ENCODE data around the gene HERC5. TPM values are rescaled to one million over a fixed set of nuclear protein-coding genes. Genes with fewer than 3 reads are reported as not detected.

Gene HERC5
- total and polyA plus RNA-seq, 4 donors: 3.9 to 7.8 (median 5.4) TPM

DNA sequence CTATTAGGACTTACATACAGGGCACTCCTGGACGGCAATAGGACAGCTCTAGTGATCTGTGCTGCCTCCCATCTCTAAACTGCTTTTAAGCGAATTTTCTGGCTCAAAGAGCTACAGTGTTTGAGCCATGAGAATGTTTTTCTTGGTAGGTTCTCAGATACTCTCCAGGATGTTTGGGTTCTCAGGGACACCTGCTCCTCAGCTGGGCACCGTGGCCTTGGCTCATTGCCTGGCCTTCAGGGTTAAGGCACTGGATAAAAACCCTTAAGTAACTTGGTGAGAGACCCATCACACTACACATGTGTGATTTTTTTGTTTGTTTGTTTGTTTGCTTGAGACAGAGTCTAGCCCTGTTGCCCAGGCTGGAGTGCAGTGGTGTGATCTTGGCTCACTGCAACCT, 38.5 kb upstream of the HERC5 start:
- WGBS, 2 donors: 89 to 96% methylated on average over 3 of the region's 3 CpGs
- peaks cover 0 to 12% (median 6%) of the 10 kb centered on the region in 4 donors for H3K36me3 ChIP-seq (ENCODE audit: control insufficient read depth in 4 of 4, insufficient read depth in 4 of 4, low read length in 4 of 4)
- no peaks in the 10 kb centered on the region for H3K27me3 ChIP-seq (ENCODE audit: control insufficient read depth in 3 of 3, insufficient read depth in 3 of 3, low read length in 2 of 3)
- no peaks in the 10 kb centered on the region for H3K4me1 ChIP-seq (ENCODE audit: control insufficient read depth in 5 of 5, insufficient read depth in 5 of 5, low read length in 5 of 5)
- ATAC-seq (ENCODE audit: insufficient read depth, low FRiP score) (no peak), DNase-seq (no peak)
- no peak overlapping the region for H3K4me3 ChIP-seq
- H3K9ac ChIP-seq (ENCODE audit: insufficient read depth in 1 of 2, low read length in 2 of 2): no peak overlapping the region
- no peak overlapping the region for H3K27ac ChIP-seq (ENCODE audit: low read depth in 1 of 2, low read length in 1 of 2)
- H3K9me3 ChIP-seq (ENCODE audit: control insufficient read depth in 4 of 4, insufficient read depth in 3 of 4, low read length in 3 of 4): no peaks in the 10 kb centered on the region
- TF ChIP-seq, protein P1, sequence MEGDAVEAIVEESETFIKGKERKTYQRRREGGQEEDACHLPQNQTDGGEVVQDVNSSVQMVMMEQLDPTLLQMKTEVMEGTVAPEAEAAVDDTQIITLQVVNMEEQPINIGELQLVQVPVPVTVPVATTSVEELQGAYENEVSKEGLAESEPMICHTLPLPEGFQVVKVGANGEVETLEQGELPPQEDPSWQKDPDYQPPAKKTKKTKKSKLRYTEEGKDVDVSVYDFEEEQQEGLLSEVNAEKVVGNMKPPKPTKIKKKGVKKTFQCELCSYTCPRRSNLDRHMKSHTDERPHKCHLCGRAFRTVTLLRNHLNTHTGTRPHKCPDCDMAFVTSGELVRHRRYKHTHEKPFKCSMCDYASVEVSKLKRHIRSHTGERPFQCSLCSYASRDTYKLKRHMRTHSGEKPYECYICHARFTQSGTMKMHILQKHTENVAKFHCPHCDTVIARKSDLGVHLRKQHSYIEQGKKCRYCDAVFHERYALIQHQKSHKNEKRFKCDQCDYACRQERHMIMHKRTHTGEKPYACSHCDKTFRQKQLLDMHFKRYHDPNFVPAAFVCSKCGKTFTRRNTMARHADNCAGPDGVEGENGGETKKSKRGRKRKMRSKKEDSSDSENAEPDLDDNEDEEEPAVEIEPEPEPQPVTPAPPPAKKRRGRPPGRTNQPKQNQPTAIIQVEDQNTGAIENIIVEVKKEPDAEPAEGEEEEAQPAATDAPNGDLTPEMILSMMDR (IDR thresholded peaks at IDR 0.05; ENCODE audit: control extremely low read depth, extremely low read depth): no peak

DNA sequence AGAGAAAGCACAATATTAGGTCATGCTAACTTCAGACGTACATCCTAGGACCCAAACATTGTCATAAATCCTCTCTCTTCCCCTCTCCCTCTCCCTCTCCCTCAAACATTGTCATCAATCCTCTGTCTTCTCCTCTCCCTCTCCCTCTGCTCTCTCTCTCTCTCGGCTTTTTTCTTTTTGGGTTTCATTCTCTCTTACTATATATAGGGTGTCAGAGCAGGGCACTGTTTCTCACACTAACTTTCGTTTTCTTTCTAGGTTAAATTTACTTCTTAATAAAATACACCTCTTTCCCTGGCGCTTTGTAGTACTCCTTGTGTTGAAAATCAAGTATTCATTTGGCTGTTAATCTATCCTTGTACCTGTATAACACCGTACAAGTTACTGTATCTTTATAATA, 37.0 kb upstream of the HERC5 start:
- Histone ChIP-seq H3K4me1 (ENCODE audit: control insufficient read depth in 5 of 5, insufficient read depth in 5 of 5, low read length in 5 of 5) (no peaks in the 10 kb centered on the region), H3K27ac (ENCODE audit: low read depth in 1 of 2, low read length in 1 of 2) (no peak overlapping the region), H3K9me3 (ENCODE audit: control insufficient read depth in 4 of 4, insufficient read depth in 3 of 4, low read length in 3 of 4) (no peaks in the 10 kb centered on the region), H3K4me3 (no peak overlapping the region), H3K27me3 (ENCODE audit: control insufficient read depth in 3 of 3, insufficient read depth in 3 of 3, low read length in 2 of 3) (no peaks in the 10 kb centered on the region), H3K9ac (ENCODE audit: insufficient read depth in 1 of 2, low read length in 2 of 2) (no peak overlapping the region), H3K36me3 (ENCODE audit: control insufficient read depth in 4 of 4, insufficient read depth in 4 of 4, low read length in 4 of 4) (peaks cover 0 to 11% (median 4%) of the 10 kb centered on the region in 4 donors)
- no peak for DNase-seq
- WGBS, 2 donors: 79 to 90% methylated on average over 5 of the region's 5 CpGs
- ATAC-seq (ENCODE audit: insufficient read depth, low FRiP score): no peak
- TF ChIP-seq, protein P1 (IDR thresholded peaks at IDR 0.05; ENCODE audit: control extremely low read depth, extremely low read depth): no peak

DNA sequence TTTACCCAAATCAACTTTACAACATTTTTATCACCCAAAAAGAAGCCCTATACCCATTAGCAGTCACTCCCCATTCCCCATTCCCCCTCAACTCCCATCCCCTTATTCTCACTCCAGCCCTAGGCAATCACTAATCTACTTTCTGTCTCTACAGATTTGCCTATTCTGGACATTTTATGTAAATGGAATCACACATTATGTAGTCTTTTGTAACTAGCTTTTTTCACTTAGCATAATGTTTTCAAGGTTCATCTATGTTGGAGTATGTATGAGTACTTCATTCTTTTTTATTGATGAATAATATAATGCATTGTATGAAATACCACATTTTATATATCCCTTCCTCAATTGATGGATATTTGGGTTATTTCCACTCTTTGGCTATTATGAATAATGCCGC, 36.1 kb upstream of the HERC5 start:
- Histone ChIP-seq H3K27me3 (ENCODE audit: control insufficient read depth in 3 of 3, insufficient read depth in 3 of 3, low read length in 2 of 3) (no peaks in the 10 kb centered on the region), H3K27ac (ENCODE audit: low read depth in 1 of 2, low read length in 1 of 2) (no peak overlapping the region), H3K9me3 (ENCODE audit: control insufficient read depth in 4 of 4, insufficient read depth in 3 of 4, low read length in 3 of 4) (no peaks in the 10 kb centered on the region), H3K9ac (ENCODE audit: insufficient read depth in 1 of 2, low read length in 2 of 2) (no peak overlapping the region), H3K36me3 (ENCODE audit: control insufficient read depth in 4 of 4, insufficient read depth in 4 of 4, low read length in 4 of 4) (peaks cover 0 to 9% (median 4%) of the 10 kb centered on the region in 4 donors), H3K4me1 (ENCODE audit: control insufficient read depth in 5 of 5, insufficient read depth in 5 of 5, low read length in 5 of 5) (no peaks in the 10 kb centered on the region), H3K4me3 (no peak overlapping the region)
- 95 to 97% methylated on average over 1 of the region's 1 CpG for WGBS, 2 donors
- TF ChIP-seq, protein P1 (IDR thresholded peaks at IDR 0.05; ENCODE audit: control extremely low read depth, extremely low read depth): no peak
- ATAC-seq (ENCODE audit: insufficient read depth, low FRiP score): no peak
- DNase-seq: no peak

DNA sequence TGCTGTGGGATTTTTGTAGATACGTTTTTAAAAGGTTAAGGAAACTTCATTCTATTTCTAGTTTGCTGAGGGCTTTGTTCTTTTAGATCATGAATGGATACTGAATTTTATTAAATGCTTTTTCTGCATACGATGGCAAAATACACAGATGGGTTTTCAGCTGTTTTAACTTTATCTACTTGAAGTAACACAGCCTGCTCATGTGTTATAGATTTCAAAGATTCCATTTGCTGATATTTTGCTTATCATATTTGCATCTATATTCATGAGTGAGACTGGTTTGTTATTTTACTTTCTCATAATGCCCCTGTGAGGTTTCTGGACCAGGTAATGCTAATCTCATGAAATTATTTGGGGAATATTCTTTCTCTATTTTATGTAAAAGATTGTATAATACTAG, 34.5 kb upstream of the HERC5 start:
- Histone ChIP-seq H3K36me3 (ENCODE audit: control insufficient read depth in 4 of 4, insufficient read depth in 4 of 4, low read length in 4 of 4) (peaks cover 0 to 6% (median 1%) of the 10 kb centered on the region in 4 donors), H3K9me3 (ENCODE audit: control insufficient read depth in 4 of 4, insufficient read depth in 3 of 4, low read length in 3 of 4) (no peaks in the 10 kb centered on the region), H3K4me1 (ENCODE audit: control insufficient read depth in 5 of 5, insufficient read depth in 5 of 5, low read length in 5 of 5) (no peaks in the 10 kb centered on the region), H3K9ac (ENCODE audit: insufficient read depth in 1 of 2, low read length in 2 of 2) (no peak overlapping the region), H3K27me3 (ENCODE audit: control insufficient read depth in 3 of 3, insufficient read depth in 3 of 3, low read length in 2 of 3) (no peaks in the 10 kb centered on the region), H3K27ac (ENCODE audit: low read depth in 1 of 2, low read length in 1 of 2) (no peak overlapping the region), H3K4me3 (no peak overlapping the region)
- WGBS, 2 donors: 89 to 96% methylated on average over 2 of the region's 2 CpGs
- DNase-seq (no peak), ATAC-seq (ENCODE audit: insufficient read depth, low FRiP score) (no peak)
- TF ChIP-seq, protein P1 (IDR thresholded peaks at IDR 0.05; ENCODE audit: control extremely low read depth, extremely low read depth): no peak

All from lung (tissue), 12 donors.